Measurements from ENCODE around the gene LPP. TPM values are rescaled to one million over a fixed set of nuclear protein-coding genes. Genes with fewer than 3 reads are reported as not detected.

LPP gene
- total and polyA plus RNA-seq, 10 of the 15 experiments (the other 5 are each of a cell fraction or from before 2014, with no cell fraction given), result under 0.01 to 0.62 (median 0.03) TPM

DNA sequence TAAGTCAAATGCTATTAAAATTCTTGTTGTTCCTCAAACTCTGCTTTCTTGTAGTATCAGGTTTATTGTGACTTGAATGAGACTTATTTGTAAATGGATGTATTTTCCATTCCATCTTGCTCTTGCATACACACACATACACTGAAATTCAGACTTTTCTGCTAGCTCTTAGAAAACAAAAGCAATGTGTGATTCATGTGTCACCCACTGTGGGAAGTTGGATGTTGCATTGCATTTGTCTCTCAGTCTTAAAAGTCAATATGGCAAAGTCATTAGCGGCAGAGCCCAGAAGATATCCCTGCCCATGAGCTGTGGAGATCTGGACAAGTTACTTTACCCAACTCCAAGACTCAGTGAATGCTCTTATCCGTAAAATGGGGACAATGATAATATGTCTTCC is 660.6 kb downstream of the LPP start:
- no peaks in the 10 kb centered on the region for H4K20me1 ChIP-seq (ENCODE audit: control insufficient read depth, insufficient read depth)
- CTCF ChIA-PET, result interaction anchor here (1.5 kb wide), 1 partner anchor 1076 kb away, joined by 3 read pairs; no protein-coding TSS in a partner anchor
- ATAC-seq (no peak), DNase-seq (ENCODE audit: low read depth, low spot score) (no peak), FAIRE-seq (no peak)
- H3K27ac ChIP-seq (ENCODE audit: control insufficient read depth, insufficient read depth), result no peak overlapping the region
- H3K9ac ChIP-seq (ENCODE audit: control insufficient read depth, insufficient read depth, low read length), result no peak overlapping the region
- no peaks in the 10 kb centered on the region for H3K4me1 ChIP-seq (ENCODE audit: control insufficient read depth, insufficient read depth, low read length)
- H3K4me3 ChIP-seq, result no peak overlapping the region
- H3K9me3 ChIP-seq (replicated peaks; ENCODE audit: control insufficient read depth, insufficient read depth, low read length), result no peaks in the 10 kb centered on the region
- RAD21 ChIA-PET (ENCODE audit: unreplicated experiment), result no interaction called here
- POLR2A ChIA-PET, result no interaction called here
- no peaks in the 10 kb centered on the region for H3K36me3 ChIP-seq (ENCODE audit: control insufficient read depth in 2 of 2, insufficient read depth in 2 of 2, low read length in 1 of 2)
- BruUV-seq (replicated peaks), result no TSS peak
- H3K27me3 ChIP-seq (replicated peaks in 1 of 2; ENCODE audit: control insufficient read depth in 2 of 2, insufficient read depth in 2 of 2, low read length in 1 of 2), result no peaks in the 10 kb centered on the region
- SMC1A ChIA-PET (ENCODE audit: uncharacterized antibody, unreplicated experiment), result no interaction called here
- WGBS (ENCODE audit: insufficient coverage, insufficient replicate concordance, low lambda C conversion rate, missing lambda C conversion rate), result 48% methylated on average over 2 of the region's 2 CpGs
- in situ Hi-C loops (cut with MboI) (no loop called here), intact Hi-C loops (cut with micrococcal nuclease; ENCODE audit: unreplicated experiment) (no loop called here)
- no peak overlapping the region for H2AFZ ChIP-seq (ENCODE audit: control insufficient read depth, low read depth, low read length)
- H3K4me2 ChIP-seq (ENCODE audit: control insufficient read depth, insufficient read depth), result no peak overlapping the region
- no peaks in the 10 kb centered on the region for H3K79me2 ChIP-seq (ENCODE audit: control insufficient read depth, insufficient read depth, low read length)
- no peak for TF ChIP-seq MTA3 (IDR thresholded peaks at IDR 0.05; ENCODE audit: borderline replicate concordance, low read length)
- no peak for TF ChIP-seq SP1 (IDR thresholded peaks at IDR 0.05; ENCODE audit: low read depth, low read length)
- TF ChIP-seq EGR1 (IDR thresholded peaks at IDR 0.05; ENCODE audit: borderline replicate concordance in 1 of 2, low read depth in 2 of 2, low read length in 2 of 2), result no peak
- TF ChIP-seq HDAC6 (IDR thresholded peaks at IDR 0.05; ENCODE audit: unreplicated experiment), result no peak
- no peak for TF ChIP-seq JUNB (IDR thresholded peaks at IDR 0.05)
- TF ChIP-seq, protein P1, sequence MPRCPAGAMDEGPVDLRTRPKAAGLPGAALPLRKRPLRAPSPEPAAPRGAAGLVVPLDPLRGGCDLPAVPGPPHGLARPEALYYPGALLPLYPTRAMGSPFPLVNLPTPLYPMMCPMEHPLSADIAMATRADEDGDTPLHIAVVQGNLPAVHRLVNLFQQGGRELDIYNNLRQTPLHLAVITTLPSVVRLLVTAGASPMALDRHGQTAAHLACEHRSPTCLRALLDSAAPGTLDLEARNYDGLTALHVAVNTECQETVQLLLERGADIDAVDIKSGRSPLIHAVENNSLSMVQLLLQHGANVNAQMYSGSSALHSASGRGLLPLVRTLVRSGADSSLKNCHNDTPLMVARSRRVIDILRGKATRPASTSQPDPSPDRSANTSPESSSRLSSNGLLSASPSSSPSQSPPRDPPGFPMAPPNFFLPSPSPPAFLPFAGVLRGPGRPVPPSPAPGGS (IDR thresholded peaks at IDR 0.05; ENCODE audit: borderline replicate concordance, insufficient read depth, low read depth, low read length, poor library complexity, severe bottlenecking), result no peak
- no peak for TF ChIP-seq TAF1 (IDR thresholded peaks at IDR 0.05; ENCODE audit: borderline replicate concordance, low read depth, low read length)
- TF ChIP-seq TCF7 (IDR thresholded peaks at IDR 0.05; ENCODE audit: borderline replicate concordance), result no peak
- TF ChIP-seq, protein P2, sequence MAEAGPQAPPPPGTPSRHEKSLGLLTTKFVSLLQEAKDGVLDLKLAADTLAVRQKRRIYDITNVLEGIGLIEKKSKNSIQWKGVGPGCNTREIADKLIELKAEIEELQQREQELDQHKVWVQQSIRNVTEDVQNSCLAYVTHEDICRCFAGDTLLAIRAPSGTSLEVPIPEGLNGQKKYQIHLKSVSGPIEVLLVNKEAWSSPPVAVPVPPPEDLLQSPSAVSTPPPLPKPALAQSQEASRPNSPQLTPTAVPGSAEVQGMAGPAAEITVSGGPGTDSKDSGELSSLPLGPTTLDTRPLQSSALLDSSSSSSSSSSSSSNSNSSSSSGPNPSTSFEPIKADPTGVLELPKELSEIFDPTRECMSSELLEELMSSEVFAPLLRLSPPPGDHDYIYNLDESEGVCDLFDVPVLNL (IDR thresholded peaks at IDR 0.05; ENCODE audit: low read depth, low read length), result no peak
- no peak for TF ChIP-seq E4F1 (IDR thresholded peaks at IDR 0.05; ENCODE audit: borderline replicate concordance, partially characterized antibody)
- no peak for TF ChIP-seq USF1 (IDR thresholded peaks at IDR 0.05; ENCODE audit: borderline replicate concordance, extremely low read length, insufficient read depth, low read depth, low read length)
- TF ChIP-seq SREBF1 (IDR thresholded peaks at IDR 0.05; ENCODE audit: low read length), result no peak
- no peak for TF ChIP-seq TCF3 (IDR thresholded peaks at IDR 0.05; ENCODE audit: borderline replicate concordance, insufficient read depth, low read depth, low read length)

Measured in GM12878 (cell line).